ENCODE results near the gene PRR20A.
"Not testable (repeated sequence)": the region's sequence is repeated elsewhere in the genome, so short reads cannot be mapped to it uniquely, and the experiment has no call there.

The PRR20A gene

GRCh38 chr13:57140235-57140968 lies at the start of gene PRR20A:
Gene PRR20A (plus strand): TSS chr13:57140918. CDS start chr13:57141305, 387 bp downstream.
- DNase-seq, result not testable (repeated sequence)

DNA sequence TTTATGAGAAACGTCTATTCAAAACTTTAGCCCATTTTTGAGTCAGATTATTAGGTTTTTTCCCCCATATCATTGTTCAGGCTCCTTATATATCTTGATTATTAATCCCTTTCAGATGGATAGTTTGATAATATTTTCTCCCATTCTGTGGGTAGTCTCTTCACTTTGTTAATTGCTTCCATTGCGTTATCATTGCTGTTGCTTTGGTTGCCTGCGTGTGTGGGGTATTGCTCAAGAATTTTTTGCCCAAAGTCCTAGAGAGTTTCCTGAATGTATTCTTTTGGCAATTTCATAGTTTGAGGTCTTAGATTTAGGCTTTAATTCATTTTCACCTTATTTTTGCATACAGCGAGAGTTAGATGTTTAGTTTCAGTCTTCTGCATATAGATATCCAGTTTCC lies 25.8 kb upstream of the PRR20A start:
- no peak for DNase-seq

DNA sequence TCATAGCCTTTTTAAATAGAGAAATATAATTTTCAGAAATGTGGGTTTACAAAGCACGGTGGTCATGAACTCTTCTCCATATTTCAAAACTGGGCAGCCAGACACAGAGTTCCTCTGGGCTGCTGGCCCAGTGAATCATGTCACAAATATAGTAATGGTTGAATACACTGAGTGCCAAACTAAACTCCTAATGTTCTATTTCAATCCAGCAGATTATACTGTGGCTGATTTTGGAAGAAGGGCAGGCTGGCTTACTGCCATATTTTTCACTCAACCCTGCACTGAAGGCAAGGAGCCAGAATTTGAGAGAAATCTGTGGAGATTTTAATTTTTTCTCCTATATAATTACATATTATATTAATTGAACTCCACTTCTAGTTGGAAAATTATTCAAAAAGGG lies 17.0 kb upstream of the PRR20A start:
- no peak for DNase-seq

DNA sequence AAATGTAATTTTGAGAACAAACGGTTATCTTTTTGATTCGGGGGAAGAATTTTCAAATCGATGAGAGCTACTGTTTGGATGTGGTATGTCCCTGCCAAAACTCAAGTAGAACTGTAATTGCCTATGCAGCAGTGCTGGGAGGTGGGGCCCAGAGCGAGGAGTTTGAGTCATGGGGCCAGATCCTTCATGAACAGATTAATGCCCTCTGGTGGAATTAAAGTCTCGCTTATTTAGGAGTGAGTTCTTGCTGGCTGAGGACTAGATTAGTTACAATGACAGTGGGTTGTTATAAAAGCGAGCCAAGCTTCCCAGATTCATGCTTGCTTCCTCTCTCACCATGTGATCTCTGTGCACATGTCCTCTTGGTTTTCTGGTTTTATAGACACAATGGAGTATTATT lies 11.8 kb upstream of the PRR20A start:
- no peak for DNase-seq

- DNase-seq, result no peak
Observed at GRCh38 chr13:57136093-57136492, 4.6 kb upstream of the PRR20A start.

DNA sequence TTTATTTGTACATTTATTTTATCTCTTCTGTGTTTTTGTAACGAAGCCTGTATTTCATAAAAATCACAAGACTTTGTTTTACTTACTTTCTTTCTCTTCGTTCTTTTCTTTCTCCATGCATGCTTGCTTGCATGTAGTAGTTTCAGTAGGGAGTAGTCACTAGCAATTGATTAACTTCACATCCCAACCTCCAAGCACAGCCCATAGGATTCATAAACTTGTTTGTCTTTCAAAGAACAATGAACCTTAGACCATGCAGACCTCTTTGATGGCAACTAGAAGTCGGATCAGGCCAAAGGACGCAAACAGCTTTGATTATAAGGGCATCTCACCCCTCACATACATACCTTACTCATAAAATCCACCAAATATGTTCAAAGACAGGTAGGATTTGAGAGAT lies 3.1 kb upstream of the PRR20A start:
- DNase-seq, result no peak

DNA sequence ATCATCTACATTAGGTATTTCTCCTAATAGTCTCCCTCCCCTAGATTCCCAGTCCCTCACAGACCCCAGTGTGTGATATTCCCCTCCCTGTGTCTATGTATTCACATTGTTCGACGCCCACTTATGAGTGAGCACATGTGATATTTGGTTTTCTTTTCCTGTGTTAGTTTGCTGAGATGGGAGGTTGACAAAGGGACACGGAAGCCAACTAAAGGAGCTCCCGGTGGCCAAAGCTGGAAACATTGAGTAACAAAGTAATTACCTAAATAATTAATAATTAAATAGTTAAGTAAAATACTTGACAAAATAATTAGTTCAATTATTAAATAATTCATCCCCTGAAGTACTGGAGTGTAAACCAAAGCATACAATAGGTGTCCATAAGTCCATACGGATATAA lies 1.7 kb upstream of the PRR20A start:
- no peak for DNase-seq

- DNase-seq, result not testable (repeated sequence)
Observed at GRCh38 chr13:57139781-57140180, 937 bp upstream of the PRR20A start.

- DNase-seq, result not testable (repeated sequence)
Observed at GRCh38 chr13:57147188-57147587, 6.5 kb downstream of the PRR20A start, which contains the start of gene PRR20B. Gene PRR20B (plus strand): TSS chr13:57147488. CDS start chr13:57147875, 387 bp downstream.

DNA sequence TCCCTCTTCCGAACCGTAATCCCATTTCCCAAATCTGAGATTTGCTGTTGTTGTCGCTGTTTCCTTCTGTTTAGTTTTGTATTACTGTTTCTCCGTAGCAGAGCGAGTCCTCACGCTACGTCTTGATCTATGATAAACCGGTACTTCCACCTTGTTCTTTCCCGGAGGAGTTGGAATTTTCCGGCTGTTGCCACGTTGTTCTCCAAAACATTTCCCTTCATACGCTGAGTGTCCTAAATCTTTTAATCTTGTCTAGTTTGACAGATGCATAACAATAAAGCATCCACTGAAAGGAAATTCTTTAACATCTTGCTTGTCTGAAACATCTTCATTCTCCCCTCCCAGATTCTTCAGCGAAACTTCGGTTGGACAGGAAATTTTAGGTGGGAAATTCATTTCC lies 7.4 kb downstream of the PRR20A start:
- not testable (repeated sequence) for DNase-seq

DNA sequence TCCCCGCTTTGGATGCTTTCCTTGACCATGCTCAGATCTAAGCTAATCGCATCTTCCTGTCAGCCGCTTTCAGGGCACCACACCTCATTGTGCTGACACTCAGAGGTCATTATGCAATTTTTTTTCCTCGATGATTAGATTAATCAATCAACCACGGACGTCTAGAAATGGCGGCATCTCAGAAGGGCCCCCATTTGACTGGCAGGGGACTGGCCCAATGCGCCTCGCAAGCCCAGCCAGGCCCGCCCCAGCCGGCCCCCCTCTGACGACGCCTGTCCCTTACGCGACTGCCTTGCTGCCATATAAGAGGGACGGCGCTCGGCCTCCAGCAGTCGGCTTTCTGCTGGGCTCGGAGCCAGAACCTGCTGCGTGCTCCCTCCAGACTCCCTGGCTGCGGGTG lies 13.0 kb downstream of the PRR20A start, which contains the start of gene PRR20C:
TSS of gene PRR20C (plus strand) at position 301 of the 400 bp plus-strand sequence. CDS start 387 bp downstream, outside the sequence.
- DNase-seq, result not testable (repeated sequence)

- not testable (repeated sequence) for DNase-seq
Observed at GRCh38 chr13:57160332-57160731, 19.6 kb downstream of the PRR20A start, which contains the start of gene PRR20D. Gene PRR20D (plus strand): TSS chr13:57160632. CDS start chr13:57161019, 387 bp downstream.

GRCh38 chr13:57166897-57167296 lies 26.2 kb downstream of the PRR20A start, which contains the start of gene PRR20E:
Gene PRR20E (plus strand): TSS chr13:57167197. CDS start chr13:57167584, 387 bp downstream.
- not testable (repeated sequence) for DNase-seq

DNA sequence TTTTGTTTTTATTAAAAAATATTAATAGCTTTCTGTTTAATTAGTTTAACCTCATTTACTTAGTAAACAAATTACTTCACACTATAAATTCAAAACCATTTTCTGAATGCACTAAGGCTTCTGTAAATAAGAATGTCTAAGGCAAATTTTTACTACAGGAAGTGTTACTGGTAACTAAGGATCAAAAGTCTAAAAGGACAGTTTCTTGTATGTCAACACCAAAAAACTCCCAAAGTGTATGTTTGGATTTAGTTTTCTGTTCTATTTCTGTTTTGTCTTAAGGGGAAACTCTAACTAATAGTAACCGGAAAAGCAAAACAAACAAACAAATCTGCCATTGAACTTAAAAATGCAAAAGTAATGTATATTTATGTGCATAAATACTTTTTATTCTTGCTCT lies 50.9 kb downstream of the PRR20A start:
- no peak for DNase-seq
